OCI-LY7 (cell line): ENCODE measurements around the gene LAMTOR2.

Experiments
- CTCF ChIP-seq: fragments of 200-600 bp; sonication (generic); conservative IDR thresholded peaks from 2 replicates; pipeline ENCODE4 v1.5.1; 2014; ENCODE audit warnings: mild to moderate bottlenecking, antibody characterized with exemption, low read length, moderate library complexity, mixed read lengths
- EZH2phosphoT487 ChIP-seq: fragments of 200-600 bp; sonication (generic); IDR thresholded peaks from 2 replicates; pipeline ENCODE4 v1.6.1; 2018; ENCODE audit warnings: low read depth, borderline replicate concordance, mild to moderate bottlenecking, mixed run types, antibody characterized with exemption, low read length, moderate library complexity, mixed read lengths

- TF ChIP-seq CTCF (no peak), EZH2phosphoT487 (no peak)
These were observed 42.3 kb upstream of the LAMTOR2 start for GRCh38 chr1:156012051-156012817.
